Daoy (cell line): Measurements from ENCODE around the gene TMEM248. TPM values are rescaled to one million over a fixed set of nuclear protein-coding genes. Genes with fewer than 3 reads are reported as not detected.
"Not testable (repeated sequence)": the region's sequence is repeated elsewhere in the genome, so short reads cannot be mapped to it uniquely, and the experiment has no call there.

ENCODE experiments used
- DNase-seq: peaks from one replicate; pipeline ENCODE4 v3.0.0-alpha.2; 2015; ENCODE audit warnings: low read depth
- total RNA-seq: library from RNA; depleted of rRNA; stranded (reverse); fragments of >200 nt; shearing (Covaris generic); gene quantifications from 2 replicates; pipeline ENCODE4 v1.2.3, GENCODE V29; 2014; rRNA removed

The TMEM248 gene
- 146 and 150 TPM in 2 replicates for total RNA-seq

GRCh38 chr7:66920769-66921395, at the start of gene TMEM248:
Gene TMEM248, plus strand, starts transcription at chr7:66921225. Its CDS starts 20,641 bp downstream, at chr7:66941866.
- peak; percentile 96 for DNase-seq

GRCh38 chr7:66873476-66873875, 47.5 kb upstream of the TMEM248 start:
- no peak for DNase-seq

- DNase-seq: peak; percentile 14
Measured at GRCh38 chr7:66877577-66878300, 43.3 kb upstream of the TMEM248 start.

DNA sequence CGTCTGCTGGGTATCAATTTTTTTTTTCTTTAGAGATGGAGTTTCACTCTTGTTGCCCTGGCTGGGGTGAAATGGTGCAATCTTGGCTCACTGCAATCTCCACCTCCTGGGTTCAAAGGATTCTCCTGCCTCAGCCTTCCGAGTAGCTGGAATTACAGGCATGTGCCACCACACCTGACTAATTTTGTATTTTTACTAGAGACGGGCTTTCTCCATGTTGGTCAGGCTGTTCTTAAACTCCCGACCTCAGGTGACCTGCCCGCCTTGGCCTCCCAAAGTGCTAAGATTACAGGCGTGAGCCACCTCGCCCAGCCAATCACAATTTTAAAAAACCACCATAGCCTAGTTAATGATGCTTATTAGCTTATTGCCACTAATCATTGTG, 42.7 kb upstream of the TMEM248 start:
- DNase-seq: not testable (repeated sequence)

- no peak for DNase-seq
Measured at GRCh38 chr7:66880053-66880452, 41.0 kb upstream of the TMEM248 start.

- not testable (repeated sequence) for DNase-seq
Measured at GRCh38 chr7:66880577-66880976, 40.4 kb upstream of the TMEM248 start.

DNA sequence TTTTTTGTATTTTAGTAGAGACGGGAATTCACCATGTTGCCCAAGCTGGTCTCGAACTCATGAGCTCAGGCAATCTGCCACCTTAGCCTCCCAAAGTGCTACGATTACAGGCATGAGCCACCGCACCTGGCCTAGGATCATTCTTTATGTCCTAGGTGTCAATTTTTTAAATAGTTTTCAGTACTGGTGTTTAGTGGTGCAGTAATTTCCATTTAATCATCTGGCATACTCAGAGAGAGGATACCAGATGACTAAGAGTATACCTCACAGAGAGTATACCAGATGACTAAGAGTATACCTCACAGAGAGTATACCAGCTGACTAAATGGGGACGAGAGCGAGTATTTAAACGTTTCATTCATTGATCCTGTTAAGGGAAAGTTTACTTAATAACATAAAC, 37.3 kb upstream of the TMEM248 start:
- DNase-seq: no peak

GRCh38 chr7:66884556-66884955, 36.5 kb upstream of the TMEM248 start:
- DNase-seq: peak; percentile 46

DNA sequence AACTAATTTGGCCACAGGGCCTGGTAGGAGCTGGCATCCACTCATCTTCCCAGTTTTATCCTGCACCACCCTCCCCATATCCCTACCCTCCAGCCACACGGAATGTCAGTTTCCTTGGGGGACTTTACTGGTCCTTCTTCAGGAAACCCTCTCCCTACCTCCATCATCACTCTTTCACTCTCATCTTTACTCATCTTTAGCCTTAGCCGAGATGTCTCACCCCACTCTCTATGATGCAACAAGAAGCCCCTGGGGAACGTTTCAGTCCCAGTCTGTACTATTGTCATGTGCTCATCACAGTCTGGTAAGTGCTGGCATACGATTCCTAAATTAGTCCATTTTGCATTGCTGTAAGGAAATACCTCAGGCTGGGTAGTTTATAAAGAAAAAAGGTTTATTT, 34.9 kb upstream of the TMEM248 start:
- no peak for DNase-seq

- not testable (repeated sequence) for DNase-seq
Measured at GRCh38 chr7:66888223-66888622, 32.8 kb upstream of the TMEM248 start.

DNA sequence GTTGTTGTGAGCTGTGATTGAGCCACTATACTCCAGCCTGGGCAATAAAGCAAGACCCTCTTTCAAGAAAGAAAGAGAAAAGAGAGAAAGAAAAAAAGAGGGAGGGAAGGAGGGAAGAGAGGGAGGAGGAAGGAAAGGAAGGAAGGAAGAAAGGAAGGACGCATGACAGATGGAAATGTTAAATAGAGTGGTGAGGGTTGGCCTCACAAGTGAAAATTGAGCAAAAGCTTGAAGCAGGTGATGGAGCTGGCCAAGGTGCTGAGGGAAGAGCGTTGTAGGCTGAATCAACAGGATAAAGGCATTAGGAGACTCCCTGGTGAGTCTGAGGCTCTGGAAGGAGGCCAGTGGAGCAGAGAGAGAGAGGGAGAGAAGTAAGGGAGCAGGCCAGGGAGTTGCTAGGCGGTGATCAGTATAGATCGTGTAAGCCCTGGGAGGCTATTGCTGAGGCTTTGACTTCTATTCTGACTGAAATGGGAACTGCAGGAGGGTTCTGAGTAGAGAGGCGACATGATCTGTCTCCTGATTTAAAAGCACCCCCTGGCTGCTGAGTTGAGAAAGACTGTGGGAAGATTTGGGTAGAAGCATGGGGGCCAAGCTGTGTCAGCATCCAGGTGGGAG, 26.5 kb upstream of the TMEM248 start:
- peak; percentile 30 for DNase-seq

- no peak for DNase-seq
Measured at GRCh38 chr7:66896441-66896840, 24.6 kb upstream of the TMEM248 start.

DNA sequence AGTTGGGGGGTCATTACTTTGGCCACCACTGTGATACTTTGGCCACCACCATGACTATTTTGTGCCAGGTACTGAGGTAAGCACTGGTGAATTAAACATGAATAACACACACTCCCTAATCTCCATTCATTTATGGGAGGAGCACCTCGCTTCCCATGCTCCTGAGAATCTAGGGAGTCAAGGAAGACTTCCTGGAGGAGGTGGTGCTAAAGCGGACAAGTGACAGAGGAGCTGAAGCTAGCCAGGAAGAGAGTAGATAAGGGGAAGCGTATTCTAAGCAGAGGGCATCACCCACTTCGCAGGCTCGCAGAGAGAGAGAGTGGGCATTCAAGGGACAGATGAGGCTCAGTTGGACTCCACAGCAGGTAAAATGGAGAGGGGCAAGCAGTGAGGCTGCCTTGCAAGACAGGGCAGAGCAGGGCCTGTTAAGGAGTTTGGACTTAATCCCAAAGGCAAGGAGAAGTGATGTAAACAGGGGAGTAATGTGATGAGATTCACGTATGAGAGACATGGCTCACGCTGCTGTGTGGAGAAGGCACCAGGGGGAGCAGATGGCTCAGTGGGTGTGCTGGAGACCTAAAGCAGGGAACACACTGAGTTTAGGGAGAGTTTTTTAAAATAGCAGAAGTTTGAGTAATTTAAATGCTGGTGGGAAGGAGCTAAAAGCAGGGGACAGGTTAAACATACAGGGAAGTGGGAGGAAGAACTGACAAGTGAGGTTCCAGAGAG, 21.3 kb upstream of the TMEM248 start:
- DNase-seq: no peak

DNA sequence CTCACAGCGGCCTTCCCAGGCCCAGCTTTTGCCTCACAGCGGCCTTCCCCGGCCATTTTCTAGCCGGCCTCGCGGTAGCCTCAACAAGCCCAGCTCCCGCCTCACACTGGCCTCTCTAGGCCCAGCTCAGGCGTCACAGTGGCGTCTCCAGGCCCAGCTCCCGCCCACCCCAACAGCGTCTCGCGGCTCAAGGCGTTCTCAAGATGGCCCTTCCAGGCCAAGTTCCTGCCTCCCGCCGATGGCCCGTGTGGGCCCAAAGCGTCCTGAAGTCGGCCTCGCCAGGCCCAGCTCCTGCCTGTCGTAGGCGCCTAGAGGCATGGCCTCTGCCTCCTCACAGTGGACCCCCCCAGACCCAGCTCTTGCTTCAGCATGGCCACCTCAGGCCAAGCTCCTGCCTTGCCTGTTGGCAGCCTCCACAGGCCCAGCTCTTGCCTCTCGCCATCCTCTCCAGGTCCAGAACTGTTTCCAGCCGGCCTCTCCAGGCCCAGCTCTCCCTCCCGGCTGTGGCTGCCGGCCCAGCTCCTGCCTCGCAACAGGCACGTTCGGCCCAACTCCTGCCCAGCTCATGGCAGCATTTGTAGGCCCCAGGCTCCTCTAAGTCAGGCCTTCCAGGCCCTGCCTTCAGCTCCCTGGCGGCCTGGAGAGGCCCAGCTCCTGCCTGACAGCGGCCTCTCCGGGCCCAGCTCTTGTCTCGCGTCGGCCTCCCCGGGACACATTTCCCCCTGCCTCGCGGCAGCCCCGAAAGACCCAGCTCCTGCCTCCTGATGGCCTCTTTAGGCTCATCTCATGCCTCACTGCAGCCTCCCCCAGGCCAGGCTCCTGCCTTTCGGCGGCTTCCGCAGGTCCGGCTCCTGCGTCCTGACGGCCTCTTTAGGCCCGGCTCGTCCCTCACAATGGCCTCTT, 18.8 kb upstream of the TMEM248 start:
- DNase-seq: no peak

DNA sequence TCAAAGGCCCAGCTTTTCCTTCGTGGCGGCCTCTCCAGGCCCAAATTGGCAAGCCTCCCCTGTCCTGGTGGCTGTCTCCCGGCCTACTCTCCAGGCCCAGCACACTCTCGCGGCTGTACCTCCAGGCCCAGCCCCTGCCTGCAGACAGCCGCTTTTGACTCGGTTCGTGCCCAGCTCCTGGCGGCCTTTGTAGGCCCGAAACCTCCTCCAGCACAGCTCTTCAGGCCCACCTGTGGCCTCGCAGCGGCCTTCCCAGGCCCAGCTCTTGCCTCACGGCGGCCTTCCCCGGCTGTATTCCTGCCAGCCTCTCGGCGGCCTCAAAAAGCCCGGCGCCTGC, 18.2 kb upstream of the TMEM248 start:
- DNase-seq: no peak

DNA sequence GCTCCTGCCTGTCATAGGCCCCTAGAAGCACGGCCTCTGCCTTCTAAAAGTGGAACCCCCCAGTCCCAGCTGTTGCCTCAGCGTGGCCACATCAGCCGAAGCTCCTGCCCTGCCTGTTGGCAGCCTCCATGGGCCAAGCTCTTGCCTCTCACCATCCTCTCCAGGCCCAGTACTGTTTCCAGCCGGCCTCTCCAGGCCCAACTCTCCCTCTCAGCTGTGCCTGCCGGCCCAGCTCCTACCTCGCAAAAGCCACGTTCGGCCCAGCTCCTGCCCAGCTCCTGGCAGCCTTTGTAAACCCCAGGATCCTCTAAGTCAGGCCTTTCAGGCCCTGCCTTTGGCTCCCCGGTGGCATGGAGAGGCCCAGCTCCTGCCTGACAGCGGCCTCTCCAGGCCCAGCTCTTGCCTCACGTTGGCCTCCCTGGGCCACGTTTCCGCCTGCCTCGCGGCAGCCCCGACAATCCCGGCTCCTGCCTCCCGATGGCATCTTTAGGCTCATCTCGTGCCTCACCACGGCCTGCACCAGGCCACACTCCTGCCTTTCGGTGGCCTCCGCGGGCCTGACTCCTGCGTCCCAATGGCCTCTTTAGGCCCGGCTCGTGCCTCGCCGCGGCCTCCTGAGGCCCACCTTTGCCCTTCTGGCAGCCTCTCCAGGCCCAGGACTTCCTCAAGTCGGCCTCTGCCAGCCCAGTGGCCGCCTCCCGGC, 17.5 kb upstream of the TMEM248 start:
- DNase-seq: no peak

GRCh38 chr7:66904063-66904593, 16.9 kb upstream of the TMEM248 start:
- no peak for DNase-seq

DNA sequence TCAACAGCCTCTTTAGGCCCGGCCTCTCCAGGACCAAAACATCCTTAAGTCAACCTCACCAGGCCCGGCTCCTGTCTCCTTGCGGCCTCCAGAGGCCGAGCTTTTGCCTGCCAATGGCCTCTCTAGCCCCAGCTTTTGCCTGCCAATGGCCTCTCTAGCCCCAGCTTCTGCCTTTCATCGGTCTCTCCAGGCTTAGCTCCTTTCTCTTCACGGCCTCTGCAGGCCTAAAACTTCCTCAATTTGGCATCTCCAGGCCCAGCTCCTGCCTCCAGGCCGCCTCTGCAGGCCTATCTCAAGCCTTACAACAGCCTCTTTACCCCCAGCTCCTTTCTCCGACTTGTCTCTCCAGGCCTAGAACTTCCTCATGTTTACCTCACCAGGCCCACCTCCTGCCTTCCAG, 15.7 kb upstream of the TMEM248 start:
- no peak for DNase-seq

GRCh38 chr7:66905689-66906088, 15.3 kb upstream of the TMEM248 start:
- DNase-seq: no peak

- no peak for DNase-seq
Measured at GRCh38 chr7:66907731-66908130, 13.3 kb upstream of the TMEM248 start.

- DNase-seq: not testable (repeated sequence)
Measured at GRCh38 chr7:66908598-66908997, 12.4 kb upstream of the TMEM248 start.
